ENCODE results near the gene RAPGEF2. TPM values are rescaled to one million over a fixed set of nuclear protein-coding genes. Genes with fewer than 3 reads are reported as not detected.
"Not testable (repeated sequence)": the region's sequence is repeated elsewhere in the genome, so short reads cannot be mapped to it uniquely, and the experiment has no call there.

Gene RAPGEF2
- total and polyA plus RNA-seq, 2 of the 8 experiments (the other 6 are each of a cell fraction or from before 2014, with no cell fraction given) = 24.4 to 48.6 TPM

DNA sequence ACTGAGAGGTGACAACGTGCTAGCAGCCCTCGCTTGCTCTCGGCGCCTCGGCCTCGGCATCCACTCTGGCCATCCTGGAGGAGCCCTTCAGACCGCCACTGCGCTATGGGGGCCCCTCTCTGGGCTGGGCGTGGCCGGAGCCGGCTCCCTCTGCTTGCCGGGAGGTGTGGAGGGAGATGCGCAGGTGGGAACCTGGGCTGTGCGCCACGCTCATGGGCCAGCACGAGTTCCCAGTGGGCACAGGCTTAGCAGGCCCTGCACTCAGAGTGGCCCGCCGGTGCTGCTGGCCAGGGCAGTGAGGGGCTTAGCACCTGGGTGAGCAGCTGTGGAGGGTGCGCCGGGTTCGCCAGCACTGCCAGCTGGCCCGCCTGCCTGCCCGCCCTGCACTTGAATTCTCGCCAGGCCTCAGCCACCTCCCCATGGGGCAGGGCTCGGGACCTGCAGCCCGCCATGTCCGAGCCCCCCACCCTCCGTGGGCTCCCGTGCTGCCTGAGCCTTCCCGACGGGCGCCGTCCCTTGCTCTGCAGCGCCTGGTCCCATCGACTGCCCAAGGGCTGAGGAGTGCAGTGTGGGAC, 148.0 kb downstream of the RAPGEF2 start (continued):
- TF ChIP-seq KDM1A (IDR thresholded peaks at IDR 0.05; ENCODE audit: borderline replicate concordance, low read length) (no peak), SP2 (IDR thresholded peaks at IDR 0.05; ENCODE audit: low read length) (no peak), NRF1 (IDR thresholded peaks at IDR 0.05; ENCODE audit: low read depth, low read length) (no peak)

DNA sequence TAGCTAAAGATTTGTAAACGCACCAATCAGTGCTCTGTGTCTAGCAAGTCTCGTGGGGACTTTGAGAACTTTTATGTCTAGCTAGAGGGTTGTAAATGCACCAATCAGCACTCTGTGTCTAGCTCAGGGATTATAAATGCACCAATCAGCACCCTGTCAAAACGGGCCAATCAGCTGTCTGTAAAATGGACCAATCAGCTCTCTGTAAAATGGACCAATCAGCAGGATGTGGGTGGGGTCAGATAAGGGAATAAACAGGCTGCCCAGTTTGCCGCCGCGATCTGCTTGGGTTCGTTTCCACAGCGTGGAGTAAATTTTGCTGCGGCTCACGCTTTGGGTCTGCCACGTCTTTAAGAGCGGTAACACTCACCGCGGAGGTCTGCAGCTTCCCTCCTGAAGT, 148.7 kb downstream of the RAPGEF2 start:
- H3K4me3 ChIP-seq (ENCODE audit: extremely low read depth in 1 of 4, insufficient read depth in 2 of 4, low read depth in 3 of 4, low read length in 4 of 4); H4K8ac ChIP-seq (ENCODE audit: extremely low read depth, insufficient read depth, low read length); H3K79me2 ChIP-seq (ENCODE audit: control insufficient read depth in 1 of 2, insufficient read depth in 2 of 2, low read length in 2 of 2); H3K36me3 ChIP-seq (ENCODE audit: control insufficient read depth in 2 of 4, insufficient read depth in 4 of 4, low read length in 3 of 4); FAIRE-seq; DNase-seq (ENCODE audit: low read depth in 1 of 2, low spot score in 2 of 2); H3K4ac ChIP-seq (replicated peaks; ENCODE audit: insufficient read length, low read depth, low read length); H4K91ac ChIP-seq (replicated peaks; ENCODE audit: insufficient read length, low read length); H3K4me2 ChIP-seq (ENCODE audit: insufficient read depth in 1 of 2, low read depth in 2 of 2, low read length in 2 of 2); H3K9me3 ChIP-seq (ENCODE audit: insufficient read depth in 2 of 2, low read depth in 1 of 2, low read length in 1 of 2); H3K23ac ChIP-seq (ENCODE audit: insufficient read length); H2AK5ac ChIP-seq (ENCODE audit: low read depth, low read length); H3K27ac ChIP-seq (ENCODE audit: low read depth, low read length); H2BK20ac ChIP-seq (ENCODE audit: low read length); H3K4me1 ChIP-seq (replicated peaks in 1 of 4; ENCODE audit: control insufficient read depth in 3 of 4, insufficient read depth in 4 of 4, low read length in 3 of 4); H3K23me2 ChIP-seq (ENCODE audit: low read depth, low read length); H3K18ac ChIP-seq (ENCODE audit: extremely low read depth, low read length); H4K5ac ChIP-seq (ENCODE audit: insufficient read length, low read depth, low read length); H4K20me1 ChIP-seq (replicated peaks in 1 of 2; ENCODE audit: control insufficient read depth in 1 of 2, insufficient read depth in 2 of 2, low read length in 2 of 2); CTCF ChIA-PET (ENCODE audit: partially characterized antibody); H3K14ac ChIP-seq (ENCODE audit: insufficient read length); H2BK120ac ChIP-seq (replicated peaks; ENCODE audit: low read depth, low read length); H3K79me1 ChIP-seq (ENCODE audit: low read depth, low read length); H2BK5ac ChIP-seq (ENCODE audit: low read depth, low read length); H3K56ac ChIP-seq (replicated peaks; ENCODE audit: insufficient read length, low read depth, low read length); H2BK15ac ChIP-seq (ENCODE audit: low read length); H3K27me3 ChIP-seq (replicated peaks in 1 of 4; ENCODE audit: control insufficient read depth in 3 of 4, extremely low read depth in 1 of 4, insufficient read depth in 3 of 4, low read length in 3 of 4); POLR2A ChIA-PET (ENCODE audit: partially characterized antibody); H2BK12ac ChIP-seq (ENCODE audit: low read depth, low read length); H3K9ac ChIP-seq (replicated peaks in 1 of 4; ENCODE audit: extremely low read depth in 1 of 4, low read depth in 3 of 4, low read length in 3 of 4); H2AFZ ChIP-seq (ENCODE audit: low read length): not testable (repeated sequence)
- 89% methylated on average over 14 of the region's 14 CpGs; no CpG with 5 or more reads in 1 of the 2 experiments for WGBS, 2 experiments (ENCODE audit: extremely low coverage in 1 of 2, insufficient coverage in 1 of 2, insufficient read length in 1 of 2, insufficient replicate concordance in 2 of 2, low coverage in 1 of 2, low lambda C conversion rate in 2 of 2, missing lambda C conversion rate in 1 of 2)

Measured in H1 (cell line).